Stomach (tissue), 9 donors: ENCODE measurements around the gene SGO1. TPM values are rescaled to one million over a fixed set of nuclear protein-coding genes. Genes with fewer than 3 reads are reported as not detected.
"Not testable (repeated sequence)": the region's sequence is repeated elsewhere in the genome, so short reads cannot be mapped to it uniquely, and the experiment has no call there.

ENCODE experiments used
- DNase-seq, 2 donors: peaks; one replicate each; pipeline versions ENCODE4 v3.0.0 to v3.0.0-alpha.2; 2013 to 2019
- H3K27ac ChIP-seq, 5 donors: fragments of 200-600 bp in 4 of 5; sonication (generic) in 4 of 5; one replicate each; pipeline ENCODE4 v1.5.1; 2013 to 2019; ENCODE audit warnings: mild to moderate bottlenecking in 1 of 5, moderate library complexity in 1 of 5
- H3K27me3 ChIP-seq, 3 donors: fragments of 200-600 bp; sonication (generic); one replicate each; pipeline ENCODE4 v1.5.1; 2017 to 2019; ENCODE audit warnings: mixed run types in 1 of 3
- H3K36me3 ChIP-seq, 4 donors: fragments of 200-600 bp; sonication (generic); 1 replicate in 3 of 4; 2 replicates in 1 of 4; pipeline ENCODE4 v1.5.1; 2016 to 2019
- H3K4me1 ChIP-seq, 4 donors: fragments of 200-600 bp; sonication (generic); one replicate each; pipeline ENCODE4 v1.5.1; 2016 to 2019
- H3K4me3 ChIP-seq, 4 donors: fragments of 200-600 bp; sonication (generic) in 3 of 4; one replicate each; pipeline ENCODE4 v1.5.1; 2016 to 2019; ENCODE audit warnings: mild to moderate bottlenecking in 1 of 4
- H3K9me3 ChIP-seq, 4 donors: fragments of 200-600 bp; sonication (generic); one replicate each; pipeline ENCODE4 v1.5.1; 2016 to 2019
- CTCF ChIP-seq, 7 experiments: fragments of 450-650 bp in 4 of 7; fragments of 200-600 bp in 3 of 7; sonication (generic) in 3 of 7; IDR thresholded peaks; one replicate each; pipeline ENCODE4 v1.5.1; 2016 to 2019; ENCODE audit warnings: antibody characterized with exemption in 7 of 7, control low read depth in 2 of 7, mild to moderate bottlenecking in 1 of 7
- EP300 ChIP-seq: sonication (generic); formaldehyde crosslinking; IDR thresholded peaks from one replicate; pipeline ENCODE4 v1.6.1; 2017; ENCODE audit warnings: antibody characterized with exemption
- POLR2A ChIP-seq, 4 donors: fragments of 450-650 bp; IDR thresholded peaks; one replicate each; pipeline ENCODE4 v1.6.1; 2016; ENCODE audit warnings: antibody characterized with exemption in 4 of 4, control low read depth in 2 of 4, mild to moderate bottlenecking in 1 of 4, moderate library complexity in 1 of 4
- POLR2AphosphoS5 ChIP-seq, 3 donors: sonication (generic); formaldehyde crosslinking; IDR thresholded peaks; one replicate each; pipeline ENCODE4 v1.6.1; 2016; ENCODE audit warnings: antibody characterized with exemption in 3 of 3
- WGBS, 5 donors: extraction: QIAGEN DNeasy Blood & Tissue Kit in 3 of 5; methylation state at CpG; one replicate each; pipeline versions ENCODE4 v1.1.5 to v1.1.7; 2013 to 2018; 5-methylcytosine and 5-hydroxymethylcytosine counted together
- intact Hi-C: fragments of 100-400 bp; cut with DNase I; formaldehyde crosslinking; loops from one replicate; pipeline ENCODE4 v1.15.1; 2023; ENCODE audit warnings: low total_unique reads
- polyA plus RNA-seq, 3 donors: library from polyadenylated mRNA; stranded (reverse); fragments of 200-250 nt; gene quantifications; one replicate each; pipeline ENCODE4 v1.2.3, GENCODE V29; 2013
- total RNA-seq, 5 donors: library from RNA; depleted of rRNA; stranded (reverse); fragments of >200 nt; gene quantifications; one replicate each; pipeline versions ENCODE4 v1.1.0 to v1.2.3, GENCODE V29; 2014 to 2016
- donor health status: healthy with polysubstance abuse.
- donor health status: Bipolar disorder and iron deficiency.
- donor health status: healthy.

SGO1 gene
- total and polyA plus RNA-seq, 8 donors, result 0.45 to 5.0 (median 1.8) TPM

- intact Hi-C loops, result no loop called here
- Histone ChIP-seq H3K4me1 (peaks cover 0 to 7% (median 0%) of the 10 kb centered on the region in 4 donors), H3K27me3 (no peaks in the 10 kb centered on the region), H3K4me3 (no peak overlapping the region), H3K9me3 (no peaks in the 10 kb centered on the region), H3K27ac (no peak overlapping the region), H3K36me3 (no peaks in the 10 kb centered on the region)
- no peak for DNase-seq
- TF ChIP-seq EP300 (no peak), POLR2AphosphoS5 (IDR thresholded peaks at IDR 0.05) (no peak)
- 90 to 99% (median 96%) methylated on average over 1 of the region's 1 CpG for WGBS, 5 donors
These were observed 44.9 kb upstream of the SGO1 start for GRCh38 chr3:20230954-20231353.

GRCh38 chr3:20225769-20226168 lies 39.8 kb upstream of the SGO1 start:
- Histone ChIP-seq H3K27me3 (no peaks in the 10 kb centered on the region), H3K4me1 (no peaks in the 10 kb centered on the region), H3K27ac (no peak overlapping the region), H3K36me3 (no peaks in the 10 kb centered on the region), H3K4me3 (no peak overlapping the region), H3K9me3 (no peaks in the 10 kb centered on the region)
- DNase-seq, result peak in 1 of 2 donors; percentile 78
- intact Hi-C loops, result no loop called here
- 7 to 20% (median 15%) methylated on average over 2 of the region's 2 CpGs for WGBS, 5 donors
- TF ChIP-seq EP300 (no peak), CTCF (IDR thresholded peaks at IDR 0.05) (peak in 4 of 7 experiments; percentile 6 to 56 (median 28))

GRCh38 chr3:20222274-20222673 lies 36.3 kb upstream of the SGO1 start:
- intact Hi-C loops, result no loop called here

GRCh38 chr3:20218215-20218614 lies 32.2 kb upstream of the SGO1 start:
- H3K9me3 ChIP-seq, result no peaks in the 10 kb centered on the region
- WGBS, 5 donors, result 48 to 67% (median 59%) methylated on average over 3 of the region's 3 CpGs
- no peaks in the 10 kb centered on the region for H3K27me3 ChIP-seq
- TF ChIP-seq POLR2A (IDR thresholded peaks at IDR 0.05) (no peak), EP300 (no peak), CTCF (IDR thresholded peaks at IDR 0.05) (no peak), POLR2AphosphoS5 (IDR thresholded peaks at IDR 0.05) (no peak)
- H3K27ac ChIP-seq, result no peak overlapping the region
- H3K36me3 ChIP-seq, result no peaks in the 10 kb centered on the region
- no peak overlapping the region for H3K4me3 ChIP-seq
- no peaks in the 10 kb centered on the region for H3K4me1 ChIP-seq
- DNase-seq, result peak in 1 of 2 donors; percentile 17
- intact Hi-C loops, result no loop called here

More at GRCh38 chr3:20222274-20222673, 36.3 kb upstream of the SGO1 start:
- Histone ChIP-seq H3K9me3 (no peaks in the 10 kb centered on the region), H3K27ac (no peak overlapping the region), H3K36me3 (no peaks in the 10 kb centered on the region), H3K4me3 (no peak overlapping the region), H3K4me1 (no peaks in the 10 kb centered on the region), H3K27me3 (no peaks in the 10 kb centered on the region)
- 76 to 87% (median 85%) methylated on average over 2 of the region's 2 CpGs for WGBS, 5 donors
- TF ChIP-seq POLR2AphosphoS5 (IDR thresholded peaks at IDR 0.05) (no peak), POLR2A (IDR thresholded peaks at IDR 0.05) (no peak), EP300 (no peak), CTCF (IDR thresholded peaks at IDR 0.05) (no peak)
- DNase-seq, result no peak

GRCh38 chr3:20215636-20216035 lies 29.6 kb upstream of the SGO1 start:
- H3K27ac ChIP-seq, result no peak overlapping the region
- whole genome bisulfite sequencing, 5 donors, result 88 to 91% (median 90%) methylated on average over 4 of the region's 4 CpGs

GRCh38 chr3:20213491-20213890 lies 27.5 kb upstream of the SGO1 start:
- intact Hi-C loops, DNase-seq: not testable (repeated sequence)
- 86 to 96% (median 96%) methylated on average over 1 of the region's 1 CpG for WGBS, 5 donors

More at GRCh38 chr3:20215636-20216035, 29.6 kb upstream of the SGO1 start:
- Histone ChIP-seq H3K36me3 (no peaks in the 10 kb centered on the region), H3K9me3 (no peaks in the 10 kb centered on the region), H3K4me1 (no peaks in the 10 kb centered on the region), H3K4me3 (no peak overlapping the region), H3K27me3 (no peaks in the 10 kb centered on the region)
- no peak for TF ChIP-seq POLR2A (IDR thresholded peaks at IDR 0.05)
- no peak for TF ChIP-seq CTCF (IDR thresholded peaks at IDR 0.05)
- TF ChIP-seq EP300, result no peak
- TF ChIP-seq POLR2AphosphoS5 (IDR thresholded peaks at IDR 0.05), result no peak
- intact Hi-C loops, result no loop called here
- no peak for DNase-seq

GRCh38 chr3:20207945-20208344 lies 21.9 kb upstream of the SGO1 start:
- H3K27me3 ChIP-seq, DNase-seq, H3K4me1 ChIP-seq, H3K27ac ChIP-seq, H3K4me3 ChIP-seq, H3K9me3 ChIP-seq, H3K36me3 ChIP-seq, intact Hi-C loops: not testable (repeated sequence)
- WGBS, 5 donors, result 78 to 88% (median 84%) methylated on average over 2 of the region's 2 CpGs

More at GRCh38 chr3:20213491-20213890, 27.5 kb upstream of the SGO1 start:
- not testable (repeated sequence) for H3K36me3 ChIP-seq, H3K4me3 ChIP-seq, H3K27me3 ChIP-seq, H3K9me3 ChIP-seq, H3K4me1 ChIP-seq, H3K27ac ChIP-seq

- H3K36me3 ChIP-seq, DNase-seq, intact Hi-C loops: not testable (repeated sequence)
These were observed 19.9 kb upstream of the SGO1 start for GRCh38 chr3:20205898-20206297.

More at GRCh38 chr3:20205898-20206297, 19.9 kb upstream of the SGO1 start:
- not testable (repeated sequence) for H3K4me3 ChIP-seq, H3K4me1 ChIP-seq, H3K9me3 ChIP-seq, H3K27ac ChIP-seq, H3K27me3 ChIP-seq
